Mesenchymal stem cell (in vitro differentiated cells and primary cell): ENCODE measurements around the gene SCPEP1.
"Not testable (repeated sequence)": the region's sequence is repeated elsewhere in the genome, so short reads cannot be mapped to it uniquely, and the experiment has no call there.

Source experiments
- DNase-seq: peaks from one replicate; pipeline ENCODE4 v3.0.0-alpha.2; 2013
- H2AFZ ChIP-seq: one replicate; pipeline ENCODE4 v1.6.1; 2013; ENCODE audit warnings: low read depth, mild to moderate bottlenecking, control low read depth, inconsistent platforms, low read length, moderate library complexity
- H2AK5ac ChIP-seq: 2 replicates; pipeline ENCODE4 v1.6.1; 2013; ENCODE audit warnings: low read length, moderate library complexity, mild to moderate bottlenecking, inconsistent platforms; ENCODE audit not compliant: severe bottlenecking
- H2BK120ac ChIP-seq: one replicate; pipeline ENCODE4 v1.6.1; 2013; ENCODE audit warnings: low read depth, mild to moderate bottlenecking, inconsistent platforms, low read length, moderate library complexity
- H2BK12ac ChIP-seq, 2 experiments: one replicate each; pipeline ENCODE4 v1.6.1; 2013; ENCODE audit warnings: inconsistent platforms in 2 of 2, low read length in 2 of 2, mild to moderate bottlenecking in 2 of 2, moderate library complexity in 2 of 2, control low read depth in 1 of 2
- H2BK15ac ChIP-seq: one replicate; pipeline ENCODE4 v1.6.1; 2013; ENCODE audit warnings: mild to moderate bottlenecking, low read depth, inconsistent platforms; ENCODE audit not compliant: poor library complexity, severe bottlenecking
- H2BK5ac ChIP-seq: 2 replicates; pipeline ENCODE4 v1.6.1; 2013; ENCODE audit warnings: low read depth, mild to moderate bottlenecking, low read length, control low read depth, inconsistent platforms; ENCODE audit not compliant: poor library complexity, severe bottlenecking
- H3K14ac ChIP-seq, 2 experiments: one replicate each; pipeline ENCODE4 v1.6.1; 2013; ENCODE audit warnings: inconsistent platforms in 2 of 2, low read length in 2 of 2, control low read depth in 1 of 2, mild to moderate bottlenecking in 1 of 2, moderate library complexity in 1 of 2
- H3K18ac ChIP-seq, 2 experiments: one replicate each; pipeline ENCODE4 v1.6.1; 2013; ENCODE audit warnings: inconsistent platforms in 2 of 2, low read length in 2 of 2, control low read depth in 1 of 2, low read depth in 1 of 2, mild to moderate bottlenecking in 1 of 2
- H3K23ac ChIP-seq, 2 experiments: one replicate each; pipeline ENCODE4 v1.6.1; 2013; ENCODE audit warnings: inconsistent platforms in 2 of 2, low read length in 2 of 2, mild to moderate bottlenecking in 2 of 2, moderate library complexity in 2 of 2, control low read depth in 1 of 2
- H3K27ac ChIP-seq: 2 replicates; pipeline ENCODE4 v1.5.1; 2013; ENCODE audit warnings: mild to moderate bottlenecking, moderate library complexity, low read length, control low read depth, inconsistent platforms; ENCODE audit not compliant: poor library complexity, severe bottlenecking
- H3K27me3 ChIP-seq, 2 experiments: 2 replicates each; pipeline versions ENCODE4 v1.6.1 to v1.7.0; 2013; ENCODE audit warnings: low read length in 2 of 2, mild to moderate bottlenecking in 2 of 2, moderate library complexity in 2 of 2, control low read depth in 1 of 2, inconsistent platforms in 1 of 2; ENCODE audit not compliant: control insufficient read depth in 1 of 2, insufficient read depth in 1 of 2
- H3K36me3 ChIP-seq, 2 experiments: 2 replicates each; pipeline versions ENCODE4 v1.6.1 to v1.7.0; 2013; ENCODE audit warnings: low read length in 2 of 2, control low read depth in 1 of 2, inconsistent platforms in 1 of 2, low read depth in 1 of 2, mild to moderate bottlenecking in 1 of 2; ENCODE audit not compliant: insufficient read depth in 2 of 2, control insufficient read depth in 1 of 2
- H3K4ac ChIP-seq, 2 experiments: one replicate each; pipeline ENCODE4 v1.6.1; 2013; ENCODE audit warnings: inconsistent platforms in 2 of 2, low read length in 2 of 2, mild to moderate bottlenecking in 2 of 2, moderate library complexity in 2 of 2, control low read depth in 1 of 2, low read depth in 1 of 2
- H3K4me1 ChIP-seq: 2 replicates; pipeline ENCODE4 v1.6.1; 2013; ENCODE audit warnings: low read depth, low read length, control low read depth; ENCODE audit not compliant: control insufficient read depth, insufficient read depth
- H3K4me2 ChIP-seq: 2 replicates; pipeline ENCODE4 v1.6.1; 2013; ENCODE audit warnings: low read length, mild to moderate bottlenecking, inconsistent platforms; ENCODE audit not compliant: poor library complexity, severe bottlenecking
- H3K4me3 ChIP-seq, 2 experiments: 2 replicates each; pipeline versions ENCODE4 v1.5.1 to v1.7.0; 2013; ENCODE audit warnings: low read length in 2 of 2, mild to moderate bottlenecking in 2 of 2, control low read depth in 1 of 2, low read depth in 1 of 2; ENCODE audit not compliant: insufficient read depth in 1 of 2
- H3K79me1 ChIP-seq: replicated peaks from 2 replicates; pipeline ENCODE4 v1.6.1; 2013; ENCODE audit warnings: mild to moderate bottlenecking, control low read depth, low read length, inconsistent platforms; ENCODE audit not compliant: poor library complexity, severe bottlenecking
- H3K9ac ChIP-seq: 2 replicates; pipeline ENCODE4 v1.7.0; 2013; ENCODE audit warnings: mild to moderate bottlenecking, low read length, moderate library complexity
- H3K9me3 ChIP-seq: 2 replicates; pipeline ENCODE4 v1.7.0; 2013; ENCODE audit warnings: mild to moderate bottlenecking, low read length; ENCODE audit not compliant: control insufficient read depth
- H4K8ac ChIP-seq: one replicate; pipeline ENCODE4 v1.6.1; 2013; ENCODE audit warnings: inconsistent platforms, mild to moderate bottlenecking, low read length, moderate library complexity
- H4K91ac ChIP-seq: one replicate; pipeline ENCODE4 v1.6.1; 2013; ENCODE audit warnings: mild to moderate bottlenecking, low read length, inconsistent platforms
- WGBS: methylation state at CpG from one replicate; pipeline ENCODE4 v1.1.7; 2013; ENCODE audit warnings: mixed read lengths; 5-methylcytosine and 5-hydroxymethylcytosine counted together

SCPEP1 gene

GRCh38 chr17:56965681-56966080 lies 12.2 kb upstream of the SCPEP1 start:
- not testable (repeated sequence) for H2AK5ac ChIP-seq, H3K4me3 ChIP-seq, DNase-seq, H3K27me3 ChIP-seq, H3K27ac ChIP-seq, H3K36me3 ChIP-seq, H3K9ac ChIP-seq, H4K8ac ChIP-seq, H3K4me1 ChIP-seq, H3K9me3 ChIP-seq, H2BK120ac ChIP-seq, H4K91ac ChIP-seq, H3K4ac ChIP-seq, H2BK15ac ChIP-seq, H2BK5ac ChIP-seq, H3K18ac ChIP-seq, H3K14ac ChIP-seq, H3K4me2 ChIP-seq, H2AFZ ChIP-seq, H3K79me1 ChIP-seq, H2BK12ac ChIP-seq, H3K23ac ChIP-seq
- 94% methylated on average over 6 of the region's 6 CpGs for WGBS

DNA sequence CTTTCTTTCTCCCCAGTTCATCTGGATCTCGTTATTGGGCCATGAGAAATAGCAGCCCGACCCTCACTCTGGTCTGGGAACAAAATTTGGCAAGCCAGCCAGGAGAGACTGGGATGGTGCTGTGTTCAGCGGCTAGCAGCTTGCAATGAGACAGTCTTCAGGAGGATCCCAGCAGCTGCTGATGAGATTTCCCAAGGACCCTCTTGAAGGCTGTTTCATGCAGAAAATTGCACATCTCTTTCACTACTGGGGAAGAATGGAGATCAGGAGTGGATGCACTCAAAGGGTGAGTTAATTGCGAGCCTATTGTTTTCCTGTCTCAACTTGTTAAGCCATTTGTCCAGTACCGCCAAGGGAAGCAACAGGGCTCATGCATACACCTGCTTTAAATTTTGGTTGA lies 11.6 kb upstream of the SCPEP1 start:
- H3K23ac ChIP-seq: no peak overlapping the region
- H2BK12ac ChIP-seq: no peak overlapping the region
- no peak overlapping the region for H3K4ac ChIP-seq
- H3K27ac ChIP-seq: no peak overlapping the region
- WGBS: 70% methylated on average over 5 of the region's 5 CpGs
- H4K8ac ChIP-seq: no peak overlapping the region
- H3K27me3 ChIP-seq: peaks cover 0 to 3% of the 10 kb centered on the region in 2 experiments
- no peaks in the 10 kb centered on the region for H3K36me3 ChIP-seq
- H2AK5ac ChIP-seq: no peak overlapping the region
- no peaks in the 10 kb centered on the region for H3K9me3 ChIP-seq
- no peak overlapping the region for H3K4me3 ChIP-seq
- H2BK120ac ChIP-seq: no peak overlapping the region
- no peak overlapping the region for H3K18ac ChIP-seq
- H3K79me1 ChIP-seq: no peaks in the 10 kb centered on the region
- H4K91ac ChIP-seq: no peak overlapping the region
- H3K9ac ChIP-seq: no peak overlapping the region
- no peak overlapping the region for H2BK15ac ChIP-seq
- DNase-seq: no peak
- H3K14ac ChIP-seq: no peak overlapping the region
- H3K4me1 ChIP-seq: no peaks in the 10 kb centered on the region
- H2AFZ ChIP-seq: no peak overlapping the region
- H3K4me2 ChIP-seq: no peak overlapping the region
- H2BK5ac ChIP-seq: no peak overlapping the region

- Histone ChIP-seq H3K23ac (no peak overlapping the region), H3K27ac (no peak overlapping the region), H3K79me1 (no peaks in the 10 kb centered on the region), H3K4me2 (no peak overlapping the region), H2BK12ac (no peak overlapping the region), H3K14ac (no peak overlapping the region), H2AFZ (no peak overlapping the region), H3K4me3 (no peak overlapping the region), H3K27me3 (peaks cover 3 to 8% of the 10 kb centered on the region in 2 experiments), H2BK5ac (no peak overlapping the region), H3K9me3 (no peaks in the 10 kb centered on the region), H4K91ac (no peak overlapping the region), H3K18ac (no peak overlapping the region), H4K8ac (no peak overlapping the region), H3K4me1 (no peaks in the 10 kb centered on the region), H3K36me3 (no peaks in the 10 kb centered on the region), H3K9ac (no peak overlapping the region), H2BK15ac (no peak overlapping the region), H2BK120ac (no peak overlapping the region), H2AK5ac (no peak overlapping the region), H3K4ac (no peak overlapping the region)
- 100% methylated on average over 1 of the region's 1 CpG for WGBS
- no peak for DNase-seq
These were observed 7.0 kb upstream of the SCPEP1 start for GRCh38 chr17:56970974-56971373.

DNA sequence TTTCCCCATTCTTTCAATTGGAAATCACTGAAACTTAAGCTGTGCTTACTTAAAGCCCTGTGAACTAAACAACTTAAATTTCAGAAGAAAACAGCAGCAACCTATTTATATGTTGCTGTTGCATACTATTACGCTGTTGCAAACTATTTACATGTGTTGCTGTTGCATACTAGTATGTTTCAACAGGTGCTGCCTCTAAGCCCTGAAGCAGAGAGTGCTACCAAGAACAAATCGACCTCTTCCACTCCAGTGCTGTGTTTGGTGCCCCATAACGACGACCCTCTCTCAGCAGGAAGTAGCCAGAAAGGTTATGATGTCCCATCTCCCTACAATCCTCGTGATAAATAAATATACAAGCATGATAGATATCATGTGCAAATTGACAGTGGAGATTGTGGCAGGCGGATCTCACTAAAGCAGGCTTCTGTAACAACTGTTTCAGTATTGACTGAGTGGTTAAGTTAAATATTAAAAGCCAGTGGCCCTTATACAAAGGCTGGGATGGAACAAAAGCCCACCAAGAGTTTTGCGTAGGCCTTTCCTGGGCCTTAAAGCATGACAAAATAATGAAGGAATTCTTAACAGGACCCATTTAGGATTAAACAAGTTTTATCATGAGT lies 5.7 kb upstream of the SCPEP1 start:
- H4K91ac ChIP-seq: no peak overlapping the region
- H4K8ac ChIP-seq: no peak overlapping the region
- no peaks in the 10 kb centered on the region for H3K79me1 ChIP-seq
- H3K4me1 ChIP-seq: no peaks in the 10 kb centered on the region
- WGBS: 73% methylated on average over 5 of the region's 7 CpGs
- no peak overlapping the region for H2BK12ac ChIP-seq
- no peak overlapping the region for H3K4ac ChIP-seq
- H3K14ac ChIP-seq: no peak overlapping the region
- peaks cover 0 to 8% of the 10 kb centered on the region in 2 experiments for H3K27me3 ChIP-seq
- H3K9ac ChIP-seq: no peak overlapping the region
- H3K27ac ChIP-seq: no peak overlapping the region
- H3K9me3 ChIP-seq: no peaks in the 10 kb centered on the region
- H2AFZ ChIP-seq: no peak overlapping the region
- H3K4me3 ChIP-seq: no peak overlapping the region
- no peak overlapping the region for H2AK5ac ChIP-seq
- no peaks in the 10 kb centered on the region for H3K36me3 ChIP-seq
- no peak overlapping the region for H2BK15ac ChIP-seq
- no peak overlapping the region for H3K18ac ChIP-seq
- DNase-seq: no peak
- H3K23ac ChIP-seq: no peak overlapping the region
- no peak overlapping the region for H2BK5ac ChIP-seq
- H2BK120ac ChIP-seq: no peak overlapping the region
- H3K4me2 ChIP-seq: no peak overlapping the region
